H1 (cell line): Measurements from ENCODE around the gene COL2A1. TPM values are rescaled to one million over a fixed set of nuclear protein-coding genes. Genes with fewer than 3 reads are reported as not detected.

Experiments
- CTCF ChIA-PET: fragments of 300-600 bp; sonication (Branson Sonifier 250); formaldehyde crosslinking; loops from one replicate; lab custom pipeline; 2021; ENCODE audit not compliant: partially characterized antibody; lab: Charles Lee
- POLR2A ChIA-PET: fragments of 300-600 bp; sonication (Branson Sonifier 250); formaldehyde crosslinking; loops from one replicate; lab custom pipeline; 2021; ENCODE audit warnings: inconsistent platforms; ENCODE audit not compliant: partially characterized antibody; lab: Charles Lee
- DNase-seq, 2 experiments: peaks; one replicate each; pipeline versions ENCODE4 v3.0.0 to v3.0.0-alpha.2; 2010 to 2022; ENCODE audit warnings: low spot score in 2 of 2, low read depth in 1 of 2, mixed read lengths in 1 of 2
- FAIRE-seq: peaks from 2 replicates; lab custom pipeline; 2011; peaks lifted over from hg19 to GRCh38; lab: Jason Lieb, UNC
- H2AFZ ChIP-seq: 2 replicates; pipeline ENCODE4 v1.8.1; 2012; ENCODE audit warnings: low read length, inconsistent platforms
- H2AK5ac ChIP-seq: 2 replicates; pipeline ENCODE4 v1.6.1; 2013; ENCODE audit warnings: low read depth, low read length
- H2BK120ac ChIP-seq: replicated peaks from 2 replicates; pipeline ENCODE3; 2013; ENCODE audit warnings: low read depth, low read length, inconsistent platforms
- H2BK12ac ChIP-seq: 2 replicates; pipeline ENCODE4 v1.6.1; 2013; ENCODE audit warnings: low read depth, low read length
- H2BK15ac ChIP-seq: 2 replicates; pipeline ENCODE4 v1.6.1; 2013; ENCODE audit warnings: low read length
- H2BK20ac ChIP-seq: 2 replicates; pipeline ENCODE4 v1.6.1; 2013; ENCODE audit warnings: low read length
- H2BK5ac ChIP-seq: 2 replicates; pipeline ENCODE4 v1.6.1; 2013; ENCODE audit warnings: low read depth, low read length
- H3K14ac ChIP-seq: 2 replicates; pipeline ENCODE4 v1.6.1; 2013; ENCODE audit warnings: inconsistent platforms; ENCODE audit not compliant: insufficient read length
- H3K18ac ChIP-seq: 2 replicates; pipeline ENCODE4 v1.6.1; 2013; ENCODE audit warnings: low read length; ENCODE audit errors: extremely low read depth
- H3K23ac ChIP-seq: 2 replicates; pipeline ENCODE4 v1.6.1; 2013; ENCODE audit warnings: inconsistent platforms; ENCODE audit not compliant: insufficient read length
- H3K23me2 ChIP-seq: 2 replicates; pipeline ENCODE4 v1.6.1; 2013; ENCODE audit warnings: low read depth, low read length
- H3K27ac ChIP-seq: 2 replicates; pipeline ENCODE4 v1.6.1; 2011; ENCODE audit warnings: low read depth, low read length, inconsistent platforms
- H3K27me3 ChIP-seq, 4 experiments: replicated peaks in 1 of 4; 1 replicate in 1 of 4; 2 replicates in 3 of 4; pipeline versions ENCODE4 v1.6.1 to v1.8.1; 2011 to 2013; ENCODE audit warnings: low read length in 3 of 4, mild to moderate bottlenecking in 3 of 4, inconsistent platforms in 2 of 4, mixed read lengths in 2 of 4, moderate library complexity in 1 of 4; ENCODE audit not compliant: control insufficient read depth in 3 of 4, insufficient read depth in 3 of 4; ENCODE audit errors: extremely low read depth in 1 of 4
- H3K36me3 ChIP-seq, 4 experiments: 2 replicates each; pipeline versions ENCODE4 v1.6.1 to v1.8.1; 2011 to 2013; ENCODE audit warnings: mild to moderate bottlenecking in 4 of 4, low read length in 3 of 4, moderate library complexity in 2 of 4, control low read depth in 1 of 4, inconsistent platforms in 1 of 4; ENCODE audit not compliant: insufficient read depth in 4 of 4, control insufficient read depth in 2 of 4
- H3K4ac ChIP-seq: replicated peaks from 2 replicates; pipeline ENCODE3; 2013; ENCODE audit warnings: low read length, low read depth, mixed read lengths, inconsistent platforms; ENCODE audit not compliant: insufficient read length
- H3K4me1 ChIP-seq, 4 experiments: replicated peaks in 1 of 4; 1 replicate in 1 of 4; 2 replicates in 3 of 4; pipeline versions ENCODE4 v1.6.1 to v1.8.1; 2011 to 2013; ENCODE audit warnings: low read length in 3 of 4, inconsistent platforms in 2 of 4, mixed read lengths in 1 of 4; ENCODE audit not compliant: insufficient read depth in 4 of 4, control insufficient read depth in 3 of 4
- H3K4me2 ChIP-seq, 2 experiments: 2 replicates each; pipeline versions ENCODE4 v1.6.1 to v1.8.1; 2011 to 2013; ENCODE audit warnings: low read depth in 2 of 2, low read length in 2 of 2, control low read depth in 1 of 2, inconsistent platforms in 1 of 2, mild to moderate bottlenecking in 1 of 2; ENCODE audit not compliant: insufficient read depth in 1 of 2
- H3K4me3 ChIP-seq, 4 experiments: fragments of 200-600, 300-600 bp in 1 of 4; sonication (generic), shearing (Covaris generic), sonication (Bioruptor Twin) in 1 of 4; 2 replicates each; pipeline versions ENCODE4 v1.5.1 to v1.8.1; 2011 to 2016; ENCODE audit warnings: low read length in 4 of 4, low read depth in 3 of 4, control low read depth in 2 of 4, inconsistent platforms in 2 of 4, mild to moderate bottlenecking in 2 of 4, mixed read lengths in 1 of 4, moderate library complexity in 1 of 4; ENCODE audit not compliant: insufficient read depth in 2 of 4; ENCODE audit errors: extremely low read depth in 1 of 4
- H3K56ac ChIP-seq: replicated peaks from 2 replicates; pipeline ENCODE3; 2013; ENCODE audit warnings: low read depth, mild to moderate bottlenecking, mixed read lengths, low read length, inconsistent platforms; ENCODE audit not compliant: insufficient read length
- H3K79me1 ChIP-seq: 2 replicates; pipeline ENCODE4 v1.6.1; 2013; ENCODE audit warnings: low read depth, low read length, control low read depth
- H3K79me2 ChIP-seq, 2 experiments: 2 replicates each; pipeline versions ENCODE4 v1.6.1 to v1.8.1; 2012 to 2013; ENCODE audit warnings: low read length in 2 of 2, mild to moderate bottlenecking in 2 of 2, inconsistent platforms in 1 of 2; ENCODE audit not compliant: insufficient read depth in 2 of 2, control insufficient read depth in 1 of 2
- H3K9ac ChIP-seq, 4 experiments: replicated peaks in 1 of 4; 1 replicate in 1 of 4; 2 replicates in 3 of 4; pipeline versions ENCODE4 v1.6.1 to v1.8.1; 2011 to 2013; ENCODE audit warnings: low read depth in 3 of 4, low read length in 3 of 4, control low read depth in 2 of 4, mild to moderate bottlenecking in 2 of 4, moderate library complexity in 2 of 4, inconsistent platforms in 1 of 4; ENCODE audit errors: extremely low read depth in 1 of 4
- H3K9me3 ChIP-seq, 2 experiments: 2 replicates each; pipeline versions ENCODE4 v1.6.1 to v1.8.1; 2012 to 2013; ENCODE audit warnings: mild to moderate bottlenecking in 2 of 2, moderate library complexity in 2 of 2, control low read depth in 1 of 2, inconsistent platforms in 1 of 2, low read depth in 1 of 2, low read length in 1 of 2, mixed read lengths in 1 of 2; ENCODE audit not compliant: insufficient read depth in 2 of 2
- H4K20me1 ChIP-seq, 2 experiments: replicated peaks in 1 of 2; 2 replicates each; pipeline versions ENCODE3 to v1.8.1; 2011 to 2013; ENCODE audit warnings: inconsistent platforms in 2 of 2, low read length in 2 of 2, mild to moderate bottlenecking in 1 of 2; ENCODE audit not compliant: insufficient read depth in 2 of 2, control insufficient read depth in 1 of 2
- H4K5ac ChIP-seq: 2 replicates; pipeline ENCODE4 v1.6.1; 2013; ENCODE audit warnings: low read length, low read depth, mixed read lengths, inconsistent platforms; ENCODE audit not compliant: insufficient read length
- H4K8ac ChIP-seq: 2 replicates; pipeline ENCODE4 v1.8.0; 2013; ENCODE audit warnings: mild to moderate bottlenecking, moderate library complexity, low read length, inconsistent platforms; ENCODE audit not compliant: insufficient read depth; ENCODE audit errors: extremely low read depth
- H4K91ac ChIP-seq: replicated peaks from 2 replicates; pipeline ENCODE3; 2013; ENCODE audit warnings: low read length, mixed read lengths, inconsistent platforms; ENCODE audit not compliant: insufficient read length
- CBX8 ChIP-seq: fragments of 300-800, 300-1000 bp; sonication (generic); IDR thresholded peaks from 2 replicates; pipeline ENCODE4 v1.7.1; 2016; ENCODE audit warnings: low read depth, low read length, borderline replicate concordance
- EGR1 ChIP-seq: IDR thresholded peaks from 2 replicates; pipeline ENCODE4 v1.6.1; 2011; ENCODE audit warnings: low read depth, low read length, borderline replicate concordance
- FOSL1 ChIP-seq: IDR thresholded peaks from 2 replicates; pipeline ENCODE4 v1.6.1; 2011; ENCODE audit warnings: mild to moderate bottlenecking, low read depth, low read length, moderate library complexity; ENCODE audit not compliant: insufficient read depth
- HDAC2 ChIP-seq, 2 experiments: fragments of 300-600 bp in 1 of 2; sonication (generic) in 1 of 2; IDR thresholded peaks; 2 replicates each; pipeline ENCODE4 v1.6.1; 2011 to 2012; ENCODE audit warnings: low read depth in 2 of 2, low read length in 2 of 2, mild to moderate bottlenecking in 2 of 2, moderate library complexity in 2 of 2, borderline replicate concordance in 1 of 2, inconsistent platforms in 1 of 2
- MAFK ChIP-seq: IDR thresholded peaks from 2 replicates; pipeline ENCODE4 v1.6.1; 2012; ENCODE audit warnings: low read depth, mild to moderate bottlenecking, improper control_type of control experiment, low read length
- NRF1 ChIP-seq: IDR thresholded peaks from 2 replicates; pipeline ENCODE4 v1.6.1; 2011; ENCODE audit warnings: mild to moderate bottlenecking, low read depth, low read length, improper control_type of control experiment
- RAD21 ChIP-seq, 2 experiments: IDR thresholded peaks in 1 of 2; conservative IDR thresholded peaks in 1 of 2; 2 replicates each; pipeline ENCODE4 v1.6.1; 2011; ENCODE audit warnings: low read depth in 2 of 2, low read length in 2 of 2, improper control_type of control experiment in 1 of 2, inconsistent platforms in 1 of 2, mild to moderate bottlenecking in 1 of 2, moderate library complexity in 1 of 2
- SIRT6 ChIP-seq: IDR thresholded peaks from one replicate; pipeline ENCODE4 v1.7.1; 2012; ENCODE audit warnings: low read length, inconsistent platforms
- SUZ12 ChIP-seq: fragments of 200-600 bp; sonication (generic); IDR thresholded peaks from 2 replicates; pipeline ENCODE4 v1.6.1; 2012; ENCODE audit warnings: mild to moderate bottlenecking, inconsistent platforms, low read length, moderate library complexity, mixed read lengths
- TAF1 ChIP-seq: IDR thresholded peaks from 2 replicates; pipeline ENCODE4 v1.6.1; 2011; ENCODE audit warnings: mild to moderate bottlenecking, low read depth, low read length
- TEAD4 ChIP-seq: IDR thresholded peaks from 2 replicates; pipeline ENCODE4 v1.6.1; 2012; ENCODE audit warnings: low read depth, low read length, inconsistent platforms, mixed read lengths
- USF2 ChIP-seq: IDR thresholded peaks from 2 replicates; pipeline ENCODE4 v1.6.1; 2011; ENCODE audit warnings: low read length, improper control_type of control experiment
- WGBS, 2 experiments: shearing (Covaris generic) in 1 of 2; methylation state at CpG; one replicate each; pipeline versions ENCODE4 v1.1.6 to v1.1.7; 2013 to 2015; ENCODE audit warnings: low lambda C conversion rate in 2 of 2, mixed read lengths in 2 of 2, inconsistent platforms in 1 of 2, low coverage in 1 of 2, missing lambda C conversion rate in 1 of 2; ENCODE audit not compliant: insufficient replicate concordance in 2 of 2, insufficient coverage in 1 of 2, insufficient read length in 1 of 2; ENCODE audit errors: extremely low coverage in 1 of 2, missing lambda C conversion rate in 1 of 2; 5-methylcytosine and 5-hydroxymethylcytosine counted together
- polyA plus RNA-seq, 7 experiments: library from polyadenylated mRNA; depleted of rRNA in 3 of 7; stranded (reverse) in 5 of 7; unstranded in 2 of 7; fragments of >200 nt in 5 of 7; fragments of 200-250 nt in 2 of 7; gene quantifications; 1 replicate in 5 of 7; 2 replicates in 1 of 7; 4 replicates in 1 of 7; pipeline versions ENCODE4 v1.2.1 to v1.2.3, GENCODE V29; 2011 to 2013; ENCODE audit warnings: missing spikeins in 2 of 7, mixed read lengths in 2 of 7
- total RNA-seq: library from RNA; stranded (reverse); fragmentation: NEBNext Ultra II Directional; extraction: Animal tissue kit (Norgen Biotek cat#: 25700); gene quantifications from 2 replicates; pipeline ENCODE4 v1.2.1, GENCODE V29; 2021

The COL2A1 gene
- total and polyA plus RNA-seq, 2 of the 8 experiments (the other 6 are each of a cell fraction or from before 2014, with no cell fraction given) = 4.2 to 14.6 TPM

DNA sequence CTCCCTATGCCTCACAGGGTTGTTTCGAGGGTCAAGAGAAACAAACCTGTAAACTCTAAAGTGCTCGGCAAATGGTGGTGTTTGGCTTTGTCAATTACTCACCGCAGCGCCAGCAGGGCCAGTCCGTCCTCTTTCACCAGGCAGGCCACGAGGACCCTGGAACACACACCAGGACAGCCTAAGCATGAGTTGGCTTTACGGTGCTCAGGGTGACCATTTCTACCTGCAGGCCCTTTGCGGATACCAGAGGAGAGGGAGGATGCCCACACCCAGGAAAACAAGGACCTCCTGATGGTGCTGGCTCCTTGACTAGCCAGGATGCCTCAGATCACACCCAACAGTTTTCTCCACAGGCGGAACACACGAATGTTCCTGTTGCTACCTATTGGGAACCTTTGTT, 11.5 kb downstream of the COL2A1 start:
- FAIRE-seq = no peak
- Histone ChIP-seq H2AFZ (no peak overlapping the region), H2BK15ac (no peak overlapping the region), H3K9ac (no peak overlapping the region), H3K27ac (no peak overlapping the region), H3K18ac (no peak overlapping the region), H3K56ac (no peak overlapping the region), H3K36me3 (no peaks in the 10 kb centered on the region), H2AK5ac (no peak overlapping the region), H3K27me3 (peaks cover 0 to 39% (median 18%) of the 10 kb centered on the region in 4 experiments; a peak in 6 of 7 replicates), H3K79me2 (no peaks in the 10 kb centered on the region), H2BK12ac (no peak overlapping the region), H3K23me2 (no peaks in the 10 kb centered on the region; the same call in 1 of the 2 replicates), H3K4me3 (no peak overlapping the region), H3K23ac (no peak overlapping the region), H4K91ac (no peak overlapping the region), H4K5ac (no peak overlapping the region), H4K20me1 (peaks cover 0 to 2% of the 10 kb centered on the region in 2 experiments)
- WGBS, 2 experiments = 93% methylated on average over 10 of the region's 10 CpGs; no CpG with 5 or more reads in 1 of the 2 experiments
- DNase-seq = no peak
- POLR2A ChIA-PET = no interaction called here
- TF ChIP-seq NRF1 = no peak
- no peak for TF ChIP-seq SUZ12
- TF ChIP-seq EGR1 = no peak
- no peak for TF ChIP-seq CBX8
- no peak for TF ChIP-seq RAD21 (IDR thresholded peaks at IDR 0.05 in 1 of 2, conservative IDR thresholded peaks at IDR 0.05 in 1 of 2; ENCODE audit: low read depth in 2 of 2, low read length in 2 of 2)
- no peak for TF ChIP-seq HDAC2 (IDR thresholded peaks at IDR 0.05; ENCODE audit: borderline replicate concordance in 1 of 2, low read depth in 2 of 2, low read length in 2 of 2)
- TF ChIP-seq SIRT6 = no peak
- no peak for TF ChIP-seq USF2
- TF ChIP-seq MAFK = no peak
- no peak for TF ChIP-seq TAF1
- no peak for TF ChIP-seq FOSL1
- no peak for TF ChIP-seq TEAD4
- TF ChIP-seq, all 59 proteins: peak for 0
- Histone ChIP-seq H2BK5ac (no peak overlapping the region), H3K4me2 (no peak overlapping the region), H3K14ac (no peak overlapping the region), H2BK20ac (no peak overlapping the region), H4K8ac (no peak overlapping the region), H3K4me1 (peaks cover 0 to 7% (median 3%) of the 10 kb centered on the region in 4 experiments; a peak in 4 of 7 replicates), H3K9me3 (no peaks in the 10 kb centered on the region), H2BK120ac (no peak overlapping the region), H3K4ac (no peak overlapping the region), H3K79me1 (no peaks in the 10 kb centered on the region)
- CTCF ChIA-PET = interaction anchor here (0.7 to 2.6 kb wide), 10 partner anchors 8 to 122 kb away, joined by 3 to 9 read pairs (median 3); no protein-coding TSS in a partner anchor
